Epidermal melanocyte (primary cell): ENCODE measurements around the gene AMY2B.
"Not testable (repeated sequence)": the region's sequence is repeated elsewhere in the genome, so short reads cannot be mapped to it uniquely, and the experiment has no call there.

Source experiments
- DNase-seq: peaks from one replicate; pipeline ENCODE4 v3.0.0; 2011; ENCODE audit warnings: low spot score; ENCODE audit not compliant: insufficient read length

The AMY2B gene

DNA sequence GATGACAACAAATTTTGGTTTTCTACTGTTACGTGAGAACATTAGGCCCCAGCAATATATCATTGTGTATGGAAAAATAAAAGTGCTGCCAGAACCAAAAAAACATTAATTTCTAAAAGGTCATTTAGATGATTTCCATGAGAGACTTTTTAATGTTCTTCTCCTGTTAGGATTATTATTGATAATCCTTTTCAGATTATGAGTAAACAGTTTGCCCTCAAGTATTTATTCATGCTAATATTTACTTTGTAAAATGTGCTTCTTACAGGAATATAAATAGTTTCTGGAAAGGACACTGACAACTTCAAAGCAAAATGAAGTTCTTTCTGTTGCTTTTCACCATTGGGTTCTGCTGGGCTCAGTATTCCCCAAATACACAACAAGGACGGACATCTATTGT lies at the start of gene AMY2B:
AMY2B (plus strand) TSS at position 301 of the 400 bp plus-strand sequence; CDS start at position 315, 14 bp downstream.
- DNase-seq = not testable (repeated sequence)

DNA sequence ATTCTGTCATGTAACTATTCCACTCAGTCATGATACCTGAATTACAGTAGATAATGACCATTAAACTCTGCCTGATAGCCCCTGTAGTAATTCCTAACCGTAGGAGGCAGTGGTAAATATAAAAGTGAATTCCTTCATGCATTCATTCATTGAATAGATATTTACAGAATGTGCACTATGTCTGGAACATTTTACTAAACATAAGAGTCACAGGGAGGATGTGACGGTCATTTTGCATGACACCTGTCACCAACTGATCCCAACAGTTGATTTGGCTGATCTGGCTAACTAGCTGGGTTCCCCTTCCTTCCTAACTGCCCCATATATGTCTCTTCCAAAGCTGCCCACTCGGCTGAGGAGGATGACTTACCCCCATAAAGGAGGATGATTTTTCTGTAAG lies 48.0 kb upstream of the AMY2B start:
- no peak for DNase-seq

DNA sequence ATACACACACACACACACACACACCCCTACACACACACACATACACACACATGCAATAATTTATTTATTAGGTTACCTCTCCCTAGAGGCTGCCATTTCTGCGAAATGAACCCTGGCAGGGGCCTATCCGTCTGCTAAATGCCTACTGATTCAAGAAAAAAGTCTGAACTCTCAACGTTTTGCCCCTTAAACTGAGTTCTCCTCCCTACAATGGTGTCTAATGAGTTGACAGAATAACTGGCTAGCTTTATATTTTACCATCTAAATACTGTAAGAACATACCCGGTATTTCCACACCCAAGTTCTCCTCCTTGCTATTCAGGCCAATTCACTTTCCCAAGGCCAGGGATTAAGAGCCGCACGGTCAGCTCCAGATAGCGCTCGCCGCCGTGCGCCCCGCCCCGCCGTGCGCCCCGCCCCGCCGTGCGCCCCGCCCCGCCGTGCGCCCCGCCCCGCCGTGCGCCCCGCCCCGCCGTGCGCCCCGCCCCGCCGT lies 46.2 kb upstream of the AMY2B start:
- no peak for DNase-seq

DNA sequence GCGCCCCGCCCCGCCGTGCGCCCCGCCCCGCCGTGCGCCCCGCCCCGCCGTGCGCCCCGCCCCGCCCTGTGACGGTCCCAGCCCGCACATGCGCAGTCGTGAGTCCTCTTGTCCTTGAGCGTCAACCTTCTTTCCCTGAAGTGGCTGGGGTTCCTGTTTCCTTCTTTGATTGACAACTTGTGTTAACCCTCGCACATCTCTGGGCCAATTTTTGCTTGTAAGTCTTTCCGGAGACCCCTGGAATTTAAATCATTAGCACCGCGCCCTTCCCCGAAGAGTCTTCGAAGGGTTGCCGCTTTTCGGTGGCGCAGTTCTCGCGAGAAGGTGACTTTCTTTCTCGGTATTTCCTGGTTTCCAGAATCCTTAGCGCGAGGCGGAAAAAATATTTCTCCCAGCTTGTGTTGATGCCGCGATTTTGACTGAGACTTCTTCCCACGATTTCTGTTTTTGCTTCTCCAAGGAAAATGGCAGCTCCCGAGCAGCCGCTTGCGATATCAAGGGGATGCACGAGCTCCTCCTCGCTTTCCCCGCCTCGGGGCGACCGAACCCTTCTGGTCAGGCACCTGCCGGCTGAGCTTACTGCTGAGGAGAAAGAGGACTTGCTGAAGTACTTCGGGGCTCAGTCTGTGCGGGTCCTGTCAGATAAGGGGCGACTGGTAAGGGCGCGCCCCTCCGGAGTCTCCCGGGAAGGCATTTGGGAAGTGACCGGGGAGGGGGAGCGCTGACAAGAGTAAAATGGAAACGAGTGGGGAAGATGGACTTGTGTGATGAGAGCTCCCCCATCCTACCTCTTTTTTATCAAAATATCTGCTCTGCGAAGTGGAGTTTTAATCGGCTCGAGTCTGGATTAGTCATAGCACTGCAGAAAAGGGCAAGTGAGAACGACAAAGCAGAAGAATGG lies 45.5 kb upstream of the AMY2B start, which contains the start of gene RNPC3:
RNPC3 (plus strand) TSS at position 93 of the 901 bp plus-strand sequence; CDS start at position 465, 372 bp downstream.
- peak; percentile 43 for DNase-seq

DNA sequence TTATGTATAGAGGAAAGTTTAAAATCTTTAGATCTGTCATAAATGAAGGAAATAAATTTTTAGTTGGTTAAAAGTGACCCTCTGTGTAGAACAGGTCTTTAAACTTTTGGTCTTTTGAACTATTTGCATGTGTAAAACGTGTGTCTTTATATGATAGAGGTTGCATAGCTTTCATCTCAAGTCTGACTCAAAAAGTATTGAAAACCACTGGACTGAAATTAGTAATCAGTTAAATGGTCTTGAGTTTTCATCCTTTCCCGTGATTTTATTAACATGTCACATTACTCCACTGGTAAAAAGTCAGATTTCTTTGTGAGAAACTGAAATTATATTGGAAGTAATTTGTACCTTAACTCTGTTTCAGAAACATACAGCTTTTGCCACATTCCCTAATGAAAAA lies 44.1 kb upstream of the AMY2B start:
- no peak for DNase-seq

DNA sequence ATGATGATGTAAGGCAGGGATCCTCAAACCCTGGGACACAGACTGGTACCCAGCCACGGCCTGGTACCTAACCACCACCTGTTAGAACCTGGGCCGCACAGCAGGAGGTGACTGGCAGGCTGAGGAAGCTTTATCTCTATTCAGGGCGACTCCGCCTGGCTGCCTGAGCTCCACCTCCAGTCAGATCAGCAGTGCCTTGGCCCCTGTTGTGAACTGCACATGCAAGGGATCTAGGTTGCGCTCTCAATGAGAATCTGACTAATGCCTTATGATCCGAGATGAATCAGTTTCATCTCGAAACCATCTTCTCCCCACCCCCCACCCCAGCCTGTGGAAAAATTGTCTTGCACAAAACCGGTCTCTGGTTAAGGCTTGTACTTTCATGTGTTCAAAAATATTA lies 41.6 kb upstream of the AMY2B start:
- no peak for DNase-seq

DNA sequence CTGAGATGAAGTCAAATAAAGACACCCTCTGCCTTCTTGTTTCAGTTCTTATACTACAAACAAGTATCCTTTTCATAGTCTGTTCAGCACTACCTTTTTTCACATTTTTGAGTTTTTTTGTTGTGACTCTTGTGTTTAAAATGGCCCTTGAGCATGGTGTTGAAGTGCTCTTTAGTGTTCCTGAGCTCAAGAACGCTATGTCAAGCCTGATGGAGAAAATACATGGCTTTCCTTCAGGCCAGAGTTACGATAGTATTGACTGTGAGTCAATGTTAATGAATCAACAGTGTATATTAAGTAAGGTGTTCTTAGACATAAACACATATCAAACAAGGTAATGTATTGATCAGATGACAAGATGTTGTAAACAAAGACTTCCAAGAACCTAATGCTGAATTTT lies 33.2 kb upstream of the AMY2B start:
- DNase-seq = no peak

DNA sequence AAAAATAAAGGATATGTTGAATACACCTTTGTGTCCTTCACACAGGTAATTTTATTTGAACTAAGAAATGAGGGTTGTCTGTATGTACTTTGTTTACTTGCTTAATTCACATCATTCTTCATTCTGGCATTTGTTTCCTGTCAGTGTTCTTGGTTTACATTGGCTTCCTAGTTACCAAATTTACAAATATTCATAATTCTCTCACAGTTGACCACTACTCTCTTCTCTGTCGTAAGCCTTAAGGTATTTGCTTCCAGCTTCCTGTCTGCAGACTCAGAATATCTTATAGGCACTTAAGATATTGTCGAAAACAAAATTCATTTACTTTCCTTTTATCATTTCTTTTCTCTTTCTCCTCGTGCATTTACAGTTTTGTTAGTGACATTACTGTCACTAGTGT lies 30.0 kb upstream of the AMY2B start:
- no peak for DNase-seq

DNA sequence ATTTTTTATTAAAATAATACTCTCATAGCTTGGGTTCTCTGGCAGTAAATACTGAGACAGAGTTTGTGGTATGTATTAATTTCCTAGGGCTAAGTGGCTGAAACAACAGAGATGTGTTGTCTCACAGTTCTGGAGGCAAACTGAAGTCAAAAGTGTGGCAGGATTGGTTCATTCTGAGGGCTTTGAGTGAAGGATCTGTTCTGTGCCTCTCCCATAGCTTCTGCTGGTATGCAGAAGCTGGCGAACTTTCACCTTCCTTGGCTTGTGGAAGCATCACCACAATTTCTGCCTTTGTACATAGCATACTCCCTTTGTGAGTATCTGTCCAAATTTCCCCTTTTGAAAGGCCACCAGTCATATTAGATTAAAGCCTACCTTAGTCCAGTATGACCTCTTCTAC lies 24.9 kb upstream of the AMY2B start:
- no peak for DNase-seq

DNA sequence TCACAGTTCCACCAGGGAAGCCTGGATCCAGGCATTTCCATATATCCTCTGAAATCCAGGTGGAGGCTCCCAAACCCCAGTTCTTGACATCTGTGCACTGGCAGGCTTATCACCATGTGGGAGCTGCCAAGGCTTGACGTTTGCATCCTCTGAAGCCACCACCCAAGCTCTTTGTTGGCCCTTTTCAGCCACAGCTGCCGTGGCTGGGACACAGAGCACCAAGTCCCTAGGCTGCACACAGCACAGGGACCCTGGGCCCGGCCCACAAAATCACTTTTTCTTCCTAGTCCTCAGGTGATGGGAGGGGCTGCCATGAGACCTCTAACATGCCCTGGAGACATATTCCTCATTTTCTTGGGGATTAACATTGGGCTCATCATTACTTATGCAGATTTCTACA lies 23.5 kb upstream of the AMY2B start:
- DNase-seq = no peak

DNA sequence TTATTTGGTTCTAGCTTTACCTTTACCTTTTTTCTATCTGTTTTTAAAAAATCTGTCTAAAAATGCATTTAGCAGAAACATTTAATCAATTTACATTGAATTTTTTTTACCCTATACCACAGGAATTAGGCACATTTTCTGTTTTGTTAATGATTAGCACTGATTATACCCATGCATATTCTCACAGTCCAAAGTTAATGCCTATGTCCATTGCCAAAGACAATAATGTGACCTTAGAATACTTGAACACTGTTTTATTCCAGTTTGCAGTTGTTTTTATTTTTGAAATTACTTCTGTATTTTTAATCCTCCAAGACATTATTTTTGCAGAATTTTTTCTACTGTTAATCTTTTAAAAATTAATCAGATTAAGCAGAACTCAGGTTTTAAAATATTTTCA lies 11.0 kb upstream of the AMY2B start:
- DNase-seq = no peak

DNA sequence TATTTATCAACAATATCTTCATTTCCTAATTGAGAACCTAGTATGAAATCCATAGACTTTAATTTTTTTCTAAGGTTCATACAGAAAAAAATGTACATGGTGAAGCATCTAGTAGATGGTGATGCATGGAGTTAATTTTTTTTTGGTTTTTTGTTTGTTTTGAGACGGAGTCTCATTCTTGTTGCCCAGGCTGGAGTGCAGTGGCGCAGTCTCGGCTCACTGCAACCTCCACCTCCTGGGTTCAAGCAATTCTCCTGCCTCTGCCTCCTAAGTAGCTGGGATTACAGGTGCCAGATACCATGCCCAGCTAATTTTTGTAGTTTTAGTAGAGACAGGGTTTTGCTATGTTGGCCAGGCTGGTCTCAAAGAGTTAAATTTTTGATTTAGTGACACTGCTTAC lies 10.3 kb upstream of the AMY2B start:
- DNase-seq = not testable (repeated sequence)

DNA sequence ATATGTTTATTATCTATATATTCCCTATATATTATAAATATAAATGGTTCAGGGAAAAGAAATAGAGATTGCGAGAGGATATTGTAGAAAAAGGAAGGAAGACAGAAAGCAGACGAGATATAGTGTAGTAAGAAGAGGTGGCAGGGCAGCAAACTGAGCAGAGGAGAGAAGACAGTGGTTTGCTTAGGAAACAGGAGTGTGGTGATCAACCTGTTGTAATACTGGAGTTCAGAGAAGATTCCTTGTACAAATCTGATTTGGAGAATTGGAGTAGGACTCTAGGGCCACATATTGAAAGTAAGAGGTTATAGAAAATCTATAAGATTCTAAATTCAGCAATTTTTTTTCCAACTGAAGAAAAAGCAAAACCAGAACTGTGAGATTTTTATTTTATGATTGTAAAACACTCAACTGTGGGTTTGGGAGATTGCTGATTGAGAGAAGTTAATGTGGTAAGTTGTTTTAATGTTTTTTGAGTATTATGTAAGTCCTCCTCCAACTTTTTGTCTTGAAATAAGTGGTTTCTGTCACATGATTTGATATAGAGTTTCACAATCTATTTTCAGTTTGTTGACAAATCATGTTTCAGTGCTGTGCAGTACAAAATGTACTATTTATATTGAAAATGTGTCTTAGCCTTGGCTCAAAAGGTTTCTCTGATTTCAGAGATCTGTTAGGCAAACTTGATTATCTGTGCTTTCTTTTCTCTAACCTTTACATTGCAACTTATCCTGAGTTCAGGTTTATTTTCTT lies 9.6 kb upstream of the AMY2B start:
- DNase-seq = no peak

DNA sequence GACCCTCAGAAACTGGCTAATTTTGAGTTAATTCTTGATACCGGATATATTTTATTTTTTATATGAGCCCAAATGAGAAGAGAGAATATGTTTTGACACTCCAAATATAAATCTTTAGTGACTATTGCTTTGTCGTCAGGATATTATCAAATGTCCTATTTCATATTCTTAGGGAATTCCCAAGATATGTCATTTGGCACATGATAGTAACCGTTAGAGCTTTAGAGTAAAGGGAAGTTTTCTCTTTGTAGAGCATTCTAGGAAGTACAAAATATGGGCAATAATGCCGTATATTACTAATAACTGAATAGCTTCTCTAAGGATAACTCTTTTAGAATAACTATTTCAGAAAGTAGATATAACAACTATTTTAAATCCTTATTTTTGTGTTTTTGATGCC lies 8.3 kb upstream of the AMY2B start:
- no peak for DNase-seq

DNA sequence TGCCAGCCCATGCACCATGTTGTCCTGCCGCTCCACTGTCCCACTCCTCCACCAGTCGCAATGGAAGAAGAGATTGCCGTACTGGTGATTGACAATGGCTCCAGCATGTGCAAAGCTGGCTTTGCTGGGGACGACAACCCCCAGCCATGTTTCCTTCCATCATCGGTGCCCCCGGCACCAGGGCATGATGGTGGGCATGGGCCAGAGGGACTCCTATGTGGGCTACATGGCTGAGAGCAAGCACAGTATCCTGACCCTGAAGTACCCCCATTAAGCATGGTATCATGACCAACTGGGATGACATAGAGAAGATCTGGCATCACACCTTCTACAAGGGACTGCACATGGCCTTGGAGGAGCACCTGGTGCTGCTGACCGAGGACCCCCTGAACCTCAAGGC lies 1.9 kb upstream of the AMY2B start:
- no peak for DNase-seq

DNA sequence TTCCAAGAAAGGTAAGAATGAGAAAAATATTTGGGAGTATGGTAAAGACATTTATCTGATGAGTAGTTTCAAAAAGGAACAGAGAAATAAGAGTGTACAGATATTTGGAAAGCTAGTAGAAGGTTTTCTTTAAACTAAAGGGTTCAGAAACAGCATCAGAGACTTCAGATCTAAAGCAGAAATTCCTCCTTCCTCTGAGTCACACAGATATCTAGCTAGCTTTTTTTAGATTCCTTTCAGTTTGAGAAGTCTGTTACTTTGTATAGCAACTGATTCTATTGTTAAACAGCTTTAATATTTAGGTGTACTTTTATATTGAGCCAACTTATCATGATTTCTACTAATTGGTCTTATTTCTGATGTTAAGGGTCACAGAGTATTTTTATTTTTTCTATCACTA lies 4.7 kb downstream of the AMY2B start:
- DNase-seq = no peak

DNA sequence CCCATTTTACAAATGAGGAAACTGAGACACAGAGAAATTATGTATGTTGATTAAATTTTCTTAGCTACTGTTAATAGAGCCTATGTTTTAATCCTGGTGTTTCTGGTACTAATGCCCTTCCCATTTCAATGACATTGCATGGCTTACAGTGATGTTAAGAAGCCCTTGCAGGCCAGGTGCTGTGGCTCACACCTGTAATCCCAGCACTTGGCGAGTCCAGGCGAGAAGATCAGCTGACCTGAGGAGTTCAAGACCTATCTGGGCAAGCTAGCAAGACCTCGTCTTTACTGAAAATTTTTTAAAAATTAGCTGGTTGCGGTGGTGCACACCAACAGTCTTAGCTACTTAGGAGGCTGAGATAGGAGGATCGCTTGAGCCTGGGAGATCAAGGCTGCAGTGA lies 5.4 kb downstream of the AMY2B start:
- DNase-seq = not testable (repeated sequence)

DNA sequence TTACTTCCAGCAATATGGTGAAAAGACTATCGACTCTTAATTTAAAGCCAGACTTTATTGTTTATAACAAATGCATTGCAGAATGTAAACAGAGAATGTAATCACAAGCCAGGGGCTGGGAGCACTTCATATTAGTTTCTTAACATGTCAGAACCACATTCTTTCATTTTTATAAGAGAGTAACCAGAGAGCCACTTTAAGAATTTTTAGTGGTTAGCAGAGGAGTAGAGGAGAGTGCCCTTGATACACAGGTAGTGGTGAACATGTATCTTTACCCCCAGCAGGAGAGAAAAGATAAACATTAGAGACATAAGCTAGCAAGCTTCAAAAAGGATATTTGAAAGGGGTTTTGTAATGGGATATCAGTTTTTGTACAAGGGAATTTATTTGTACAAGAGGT lies 11.1 kb downstream of the AMY2B start:
- no peak for DNase-seq

DNA sequence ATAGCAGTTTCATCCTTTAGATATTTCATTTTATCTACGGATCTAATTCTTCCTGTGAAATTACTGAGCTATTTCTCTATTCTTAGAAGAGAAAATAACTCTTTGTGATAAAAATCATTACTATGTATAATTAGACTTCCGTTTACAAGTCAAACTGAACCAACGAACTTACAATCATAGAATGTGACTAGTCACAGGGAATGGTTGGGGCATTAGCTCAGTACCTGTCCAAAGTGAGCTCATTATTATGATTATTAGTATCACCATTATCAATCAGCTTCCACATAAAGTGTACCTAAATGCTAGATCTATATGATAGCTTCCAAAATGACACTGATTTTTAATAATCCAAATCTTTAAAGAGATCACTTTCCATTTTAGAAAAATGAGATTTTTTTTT lies 12.5 kb downstream of the AMY2B start:
- no peak for DNase-seq

DNA sequence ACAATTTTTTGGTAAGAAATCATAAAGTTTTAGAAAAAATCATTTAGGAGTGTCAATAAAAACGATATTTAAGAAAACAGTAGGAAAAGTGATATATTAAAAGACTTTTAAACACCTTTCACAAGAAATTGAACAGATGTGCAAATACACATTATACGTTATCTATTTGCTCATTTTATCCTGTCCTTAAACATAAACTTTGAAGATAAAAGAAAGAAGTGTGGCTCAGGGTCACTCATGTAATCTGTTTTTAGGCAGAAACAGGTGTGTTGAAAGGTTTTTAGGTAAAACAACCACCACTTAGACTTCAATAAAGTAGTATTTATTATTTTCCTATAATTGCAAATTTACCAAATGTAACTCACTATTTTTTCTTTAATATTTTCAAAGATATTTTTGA lies 13.1 kb downstream of the AMY2B start:
- no peak for DNase-seq

DNA sequence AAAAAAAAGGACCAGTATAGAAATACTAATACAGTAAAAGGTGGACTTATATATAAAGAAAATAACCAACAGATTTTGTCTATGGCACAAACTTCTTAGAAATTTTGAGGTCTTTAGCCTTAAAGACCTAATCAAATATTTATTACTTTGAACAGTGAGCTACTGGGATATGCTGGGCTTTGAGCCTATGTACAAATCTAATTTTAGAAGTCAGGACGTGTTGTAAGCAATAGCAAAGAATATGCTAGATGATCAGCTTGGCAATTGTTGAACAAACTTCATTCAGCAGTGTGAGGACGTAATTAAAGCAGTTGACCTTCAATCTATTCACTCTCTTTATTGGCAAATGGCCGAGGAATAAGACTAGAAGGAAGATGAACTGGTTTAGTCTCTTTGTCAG lies 31.4 kb downstream of the AMY2B start:
- not testable (repeated sequence) for DNase-seq

DNA sequence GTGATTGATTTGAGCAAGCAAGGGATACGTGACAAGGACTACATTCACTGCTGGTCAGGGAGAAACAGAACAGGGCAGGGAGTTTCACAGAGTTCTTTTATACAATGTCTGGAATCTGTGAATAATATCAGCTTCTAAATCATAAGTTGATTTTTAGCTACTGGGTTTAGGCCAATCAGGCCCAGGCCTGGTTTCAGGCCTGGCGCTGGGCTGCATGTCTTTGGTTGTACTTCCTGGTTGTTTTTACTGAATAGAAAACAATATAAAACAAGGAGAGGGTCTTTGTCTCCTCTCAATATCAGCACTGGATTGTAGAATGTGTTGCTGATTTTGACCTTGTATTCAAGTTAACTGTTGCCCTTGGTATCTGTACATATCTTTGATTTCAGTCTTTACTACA lies 45.0 kb downstream of the AMY2B start:
- no peak for DNase-seq
